Ishikawa (cell line): ENCODE measurements around the gene SPRTN.

Experiments used
- CEBPB ChIP-seq: IDR thresholded peaks from 2 replicates; pipeline ENCODE4 v1.6.1; 2012
- CREB1 ChIP-seq: IDR thresholded peaks from 2 replicates; pipeline ENCODE4 v1.6.1; 2012; ENCODE audit warnings: low read depth
- EP300 ChIP-seq: IDR thresholded peaks from 2 replicates; pipeline ENCODE4 v1.6.1; 2012; ENCODE audit warnings: borderline replicate concordance
- FOXM1 ChIP-seq: IDR thresholded peaks from 2 replicates; pipeline ENCODE4 v1.6.1; 2012; ENCODE audit warnings: low read depth, borderline replicate concordance
- NFIC ChIP-seq: IDR thresholded peaks from 2 replicates; pipeline ENCODE4 v1.6.1; 2012
- RAD21 ChIP-seq: IDR thresholded peaks from 2 replicates; pipeline ENCODE4 v1.6.1; 2012; ENCODE audit warnings: low read depth
- TAF1 ChIP-seq: IDR thresholded peaks from 2 replicates; pipeline ENCODE4 v1.6.1; 2012; ENCODE audit warnings: low read depth, mild to moderate bottlenecking
- TCF12 ChIP-seq: IDR thresholded peaks from 2 replicates; pipeline ENCODE4 v1.6.1; 2012; ENCODE audit warnings: low read depth
- TEAD4 ChIP-seq: IDR thresholded peaks from 2 replicates; pipeline ENCODE4 v1.6.1; 2012
- YY1 ChIP-seq: IDR thresholded peaks from 2 replicates; pipeline ENCODE4 v1.6.1; 2012; ENCODE audit warnings: low read depth
- ZBTB7A ChIP-seq: IDR thresholded peaks from 2 replicates; pipeline ENCODE4 v1.6.1; 2012; ENCODE audit warnings: low read depth
- TF ChIP-seq, protein P1 (sequence below): IDR thresholded peaks from 2 replicates; pipeline ENCODE4 v1.6.1; 2012
- TF ChIP-seq, protein P2 (sequence below): IDR thresholded peaks from 2 replicates; pipeline ENCODE4 v1.6.1; 2012
- TF ChIP-seq, protein P3 (sequence below): IDR thresholded peaks from 2 replicates; pipeline ENCODE4 v1.6.1; 2012; ENCODE audit warnings: low read depth, mild to moderate bottlenecking

The SPRTN gene

GRCh38 chr1:231381729-231382128 lies 43.6 kb downstream of the SPRTN start:
- TF ChIP-seq CEBPB (no peak), NFIC (no peak), TAF1 (no peak), TCF12 (no peak)
- TF ChIP-seq, protein P1, sequence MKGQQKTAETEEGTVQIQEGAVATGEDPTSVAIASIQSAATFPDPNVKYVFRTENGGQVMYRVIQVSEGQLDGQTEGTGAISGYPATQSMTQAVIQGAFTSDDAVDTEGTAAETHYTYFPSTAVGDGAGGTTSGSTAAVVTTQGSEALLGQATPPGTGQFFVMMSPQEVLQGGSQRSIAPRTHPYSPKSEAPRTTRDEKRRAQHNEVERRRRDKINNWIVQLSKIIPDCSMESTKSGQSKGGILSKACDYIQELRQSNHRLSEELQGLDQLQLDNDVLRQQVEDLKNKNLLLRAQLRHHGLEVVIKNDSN = no peak

DNA sequence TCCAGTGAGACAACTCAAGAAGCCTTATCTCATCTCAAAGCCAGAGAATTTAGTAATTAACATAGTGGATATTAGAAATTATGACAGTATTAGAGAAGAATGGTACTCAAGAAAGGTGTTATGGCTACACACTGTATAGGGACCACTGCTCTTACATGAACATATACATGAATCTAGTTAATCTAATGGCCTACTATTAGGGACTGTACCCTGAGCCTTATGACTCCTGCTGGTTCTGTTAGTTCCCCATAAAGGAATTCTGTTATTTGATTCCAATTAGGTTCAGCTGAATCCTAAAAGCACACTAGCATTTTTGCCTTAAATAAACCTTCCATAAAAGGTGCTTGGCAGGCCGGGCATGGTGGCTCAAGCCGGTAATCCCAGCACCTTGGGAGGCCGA lies 44.3 kb downstream of the SPRTN start:
- TF ChIP-seq CREB1 = no peak
- TF ChIP-seq, protein P2, sequence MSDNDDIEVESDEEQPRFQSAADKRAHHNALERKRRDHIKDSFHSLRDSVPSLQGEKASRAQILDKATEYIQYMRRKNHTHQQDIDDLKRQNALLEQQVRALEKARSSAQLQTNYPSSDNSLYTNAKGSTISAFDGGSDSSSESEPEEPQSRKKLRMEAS = no peak
- no peak for TF ChIP-seq CEBPB
- no peak for TF ChIP-seq TEAD4
- no peak for TF ChIP-seq NFIC
- TF ChIP-seq ZBTB7A = no peak

GRCh38 chr1:231383159-231383860 lies 45.2 kb downstream of the SPRTN start:
- TF ChIP-seq CREB1 (no peak), TCF12 (no peak), NFIC (no peak), TEAD4 (no peak), CEBPB (no peak), RAD21 (no peak), ZBTB7A (no peak), YY1 (no peak), EP300 (no peak)
- TF ChIP-seq, protein P2 = no peak
- TF ChIP-seq, protein P1 = no peak
- TF ChIP-seq, protein P3, sequence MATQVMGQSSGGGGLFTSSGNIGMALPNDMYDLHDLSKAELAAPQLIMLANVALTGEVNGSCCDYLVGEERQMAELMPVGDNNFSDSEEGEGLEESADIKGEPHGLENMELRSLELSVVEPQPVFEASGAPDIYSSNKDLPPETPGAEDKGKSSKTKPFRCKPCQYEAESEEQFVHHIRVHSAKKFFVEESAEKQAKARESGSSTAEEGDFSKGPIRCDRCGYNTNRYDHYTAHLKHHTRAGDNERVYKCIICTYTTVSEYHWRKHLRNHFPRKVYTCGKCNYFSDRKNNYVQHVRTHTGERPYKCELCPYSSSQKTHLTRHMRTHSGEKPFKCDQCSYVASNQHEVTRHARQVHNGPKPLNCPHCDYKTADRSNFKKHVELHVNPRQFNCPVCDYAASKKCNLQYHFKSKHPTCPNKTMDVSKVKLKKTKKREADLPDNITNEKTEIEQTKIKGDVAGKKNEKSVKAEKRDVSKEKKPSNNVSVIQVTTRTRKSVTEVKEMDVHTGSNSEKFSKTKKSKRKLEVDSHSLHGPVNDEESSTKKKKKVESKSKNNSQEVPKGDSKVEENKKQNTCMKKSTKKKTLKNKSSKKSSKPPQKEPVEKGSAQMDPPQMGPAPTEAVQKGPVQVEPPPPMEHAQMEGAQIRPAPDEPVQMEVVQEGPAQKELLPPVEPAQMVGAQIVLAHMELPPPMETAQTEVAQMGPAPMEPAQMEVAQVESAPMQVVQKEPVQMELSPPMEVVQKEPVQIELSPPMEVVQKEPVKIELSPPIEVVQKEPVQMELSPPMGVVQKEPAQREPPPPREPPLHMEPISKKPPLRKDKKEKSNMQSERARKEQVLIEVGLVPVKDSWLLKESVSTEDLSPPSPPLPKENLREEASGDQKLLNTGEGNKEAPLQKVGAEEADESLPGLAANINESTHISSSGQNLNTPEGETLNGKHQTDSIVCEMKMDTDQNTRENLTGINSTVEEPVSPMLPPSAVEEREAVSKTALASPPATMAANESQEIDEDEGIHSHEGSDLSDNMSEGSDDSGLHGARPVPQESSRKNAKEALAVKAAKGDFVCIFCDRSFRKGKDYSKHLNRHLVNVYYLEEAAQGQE = no peak

GRCh38 chr1:231384696-231385415 lies 46.8 kb downstream of the SPRTN start:
- TF ChIP-seq RAD21 = no peak
- no peak for TF ChIP-seq CEBPB
- TF ChIP-seq YY1 = no peak
- TF ChIP-seq FOXM1 = no peak
- TF ChIP-seq, protein P2 = no peak
- TF ChIP-seq ZBTB7A = no peak
- TF ChIP-seq TCF12 = no peak

- TF ChIP-seq TCF12 (no peak), CREB1 (no peak), RAD21 (no peak), TAF1 (no peak), CEBPB (no peak), ZBTB7A (no peak), YY1 (no peak), TEAD4 (no peak), NFIC (no peak)
- TF ChIP-seq, protein P1 = no peak
- TF ChIP-seq, protein P2 = no peak
- TF ChIP-seq, protein P3 = no peak
These were observed 47.3 kb downstream of the SPRTN start for GRCh38 chr1:231385416-231385748.
